Keratinocyte (primary cell): ENCODE results near the gene NRXN2. TPM values are rescaled to one million over a fixed set of nuclear protein-coding genes. Genes with fewer than 3 reads are reported as not detected.

ENCODE experiments used
- DNase-seq: peaks from one replicate; pipeline ENCODE4 v3.0.0-alpha.2; 2011; ENCODE audit warnings: low read depth, missing footprints, low spot score
- FAIRE-seq: peaks from 2 replicates; lab custom pipeline; 2011; peaks lifted over from hg19 to GRCh38; lab: Jason Lieb, UNC
- H2AFZ ChIP-seq: 2 replicates; pipeline ENCODE4 v1.6.0; 2012; ENCODE audit warnings: low read length, control low read depth, inconsistent platforms; ENCODE audit not compliant: control insufficient read depth
- H3K27ac ChIP-seq: 2 replicates; pipeline ENCODE4 v1.5.1; 2011; ENCODE audit warnings: low read length; ENCODE audit not compliant: control insufficient read depth, insufficient read depth
- H3K27me3 ChIP-seq: 3 replicates; pipeline ENCODE4 v1.6.0; 2011; ENCODE audit warnings: low read length; ENCODE audit not compliant: control insufficient read depth, insufficient read depth; ENCODE audit errors: extremely low read depth
- H3K36me3 ChIP-seq, 2 experiments: 2 replicates in 1 of 2; 3 replicates in 1 of 2; pipeline ENCODE4 v1.5.1; 2011; ENCODE audit warnings: low read length in 2 of 2, mild to moderate bottlenecking in 1 of 2; ENCODE audit not compliant: control insufficient read depth in 2 of 2, insufficient read depth in 2 of 2; ENCODE audit errors: extremely low read depth in 1 of 2
- H3K4me1 ChIP-seq: 3 replicates; pipeline ENCODE4 v1.5.1; 2011; ENCODE audit warnings: low read length; ENCODE audit not compliant: control insufficient read depth, insufficient read depth; ENCODE audit errors: extremely low read depth
- H3K4me2 ChIP-seq: 3 replicates; pipeline ENCODE4 v1.6.0; 2011; ENCODE audit warnings: low read depth, low read length; ENCODE audit not compliant: control insufficient read depth, insufficient read depth; ENCODE audit errors: extremely low read depth
- H3K4me3 ChIP-seq, 3 experiments: fragments of 200-600 bp in 1 of 3; sonication (generic) in 1 of 3; 2 replicates in 2 of 3; 3 replicates in 1 of 3; pipeline ENCODE4 v1.5.1; 2011 to 2016; ENCODE audit warnings: low read length in 3 of 3, mild to moderate bottlenecking in 3 of 3, control low read depth in 2 of 3, inconsistent platforms in 1 of 3, low read depth in 1 of 3, mixed read lengths in 1 of 3, mixed run types in 1 of 3, moderate library complexity in 1 of 3; ENCODE audit not compliant: control insufficient read depth in 2 of 3, insufficient read depth in 2 of 3; ENCODE audit errors: extremely low read depth in 1 of 3
- H3K79me2 ChIP-seq: 2 replicates; pipeline ENCODE4 v1.6.0; 2012; ENCODE audit warnings: low read length; ENCODE audit not compliant: control insufficient read depth, insufficient read depth
- H3K9ac ChIP-seq: 3 replicates; pipeline ENCODE4 v1.6.0; 2011; ENCODE audit warnings: low read length; ENCODE audit not compliant: control insufficient read depth, insufficient read depth; ENCODE audit errors: extremely low read depth
- H3K9me1 ChIP-seq: 3 replicates; pipeline ENCODE4 v1.6.0; 2011; ENCODE audit warnings: low read length; ENCODE audit not compliant: control insufficient read depth, insufficient read depth; ENCODE audit errors: extremely low read depth
- H3K9me3 ChIP-seq: 2 replicates; pipeline ENCODE4 v1.5.1; 2012; ENCODE audit warnings: low read depth, low read length; ENCODE audit not compliant: control insufficient read depth
- H4K20me1 ChIP-seq: 3 replicates; pipeline ENCODE4 v1.6.0; 2011; ENCODE audit warnings: low read length; ENCODE audit not compliant: control insufficient read depth, insufficient read depth; ENCODE audit errors: extremely low read depth
- CTCF ChIP-seq, 3 experiments: IDR thresholded peaks in 1 of 3; conservative IDR thresholded peaks in 1 of 3; optimal IDR thresholded peaks in 1 of 3; 2 replicates in 2 of 3; 3 replicates in 1 of 3; pipeline versions ENCODE3 to v1.5.1; 2011; ENCODE audit warnings: low read length in 3 of 3, mild to moderate bottlenecking in 3 of 3, moderate library complexity in 2 of 3, control low read depth in 1 of 3, inconsistent platforms in 1 of 3; ENCODE audit not compliant: insufficient read depth in 2 of 3; ENCODE audit errors: extremely low read depth in 1 of 3
- EZH2 ChIP-seq: IDR thresholded peaks from one replicate; pipeline ENCODE4 v1.6.1; 2012; ENCODE audit warnings: inconsistent platforms, mild to moderate bottlenecking, low read length, moderate library complexity
- dilution Hi-C: fragments of 300-500 bp; cut with MboI; formaldehyde crosslinking; loops from one replicate; pipeline ENCODE4 v1.7.0; 2020; ENCODE audit warnings: low sequenced_read_pairs; ENCODE audit not compliant: extremely low pct_ligation_motif_present
- polyA plus RNA-seq, 5 experiments: library from polyadenylated mRNA; depleted of rRNA in 3 of 5; stranded (reverse) in 3 of 5; stranded (forward) in 1 of 5; unstranded in 1 of 5; fragments of >200 nt; gene quantifications; 1 replicate in 1 of 5; 2 replicates in 3 of 5; 3 replicates in 1 of 5; pipeline versions ENCODE4 v1.2.1 to v1.2.3, GENCODE V29; 2011 to 2012; ENCODE audit warnings: missing spikeins in 2 of 5, low read depth in 1 of 5, low replicate concordance in 1 of 5

Gene NRXN2
- polyA plus RNA-seq, 1 donor (not counting 4 experiments of a cell fraction or from before 2014, with no cell fraction given): not detected

- TF ChIP-seq EZH2: no peak
- no peak for TF ChIP-seq CTCF (optimal IDR thresholded peaks at IDR 0.05 in 1 of 3, IDR thresholded peaks at IDR 0.05 in 1 of 3, conservative IDR thresholded peaks at IDR 0.05 in 1 of 3; ENCODE audit: extremely low read depth in 1 of 3, insufficient read depth in 2 of 3, low read length in 3 of 3)
- Histone ChIP-seq H4K20me1 (no peaks in the 10 kb centered on the region), H3K79me2 (no peaks in the 10 kb centered on the region), H3K9me3 (no peaks in the 10 kb centered on the region), H3K27me3 (peaks cover 71% of the 10 kb centered on the region), H2AFZ (no peak overlapping the region), H3K9ac (no peak overlapping the region), H3K4me1 (peaks cover 4% of the 10 kb centered on the region), H3K27ac (no peak overlapping the region), H3K4me3 (no peak overlapping the region), H3K4me2 (no peak overlapping the region), H3K36me3 (no peaks in the 10 kb centered on the region), H3K9me1 (no peaks in the 10 kb centered on the region)
- no peak for DNase-seq
- FAIRE-seq: no peak
- dilution Hi-C loops: no loop called here
Observed at GRCh38 chr11:64712430-64713015, 10.5 kb downstream of the NRXN2 start.

GRCh38 chr11:64711956-64712362, 11.0 kb downstream of the NRXN2 start:
- Histone ChIP-seq H2AFZ (no peak overlapping the region), H4K20me1 (no peaks in the 10 kb centered on the region), H3K4me3 (no peak overlapping the region), H3K9ac (no peak overlapping the region), H3K27ac (no peak overlapping the region), H3K79me2 (no peaks in the 10 kb centered on the region), H3K4me2 (no peak overlapping the region), H3K27me3 (peaks cover 66% of the 10 kb centered on the region), H3K9me1 (no peaks in the 10 kb centered on the region), H3K36me3 (no peaks in the 10 kb centered on the region), H3K4me1 (peaks cover 4% of the 10 kb centered on the region), H3K9me3 (no peaks in the 10 kb centered on the region)
- dilution Hi-C loops: no loop called here
- FAIRE-seq: no peak
- TF ChIP-seq CTCF (optimal IDR thresholded peaks at IDR 0.05 in 1 of 3, IDR thresholded peaks at IDR 0.05 in 1 of 3, conservative IDR thresholded peaks at IDR 0.05 in 1 of 3; ENCODE audit: extremely low read depth in 1 of 3, insufficient read depth in 2 of 3, low read length in 3 of 3) (no peak), EZH2 (no peak)
- DNase-seq: no peak
